Measurements from ENCODE around the gene DMRTC2.

Gene DMRTC2

DNA sequence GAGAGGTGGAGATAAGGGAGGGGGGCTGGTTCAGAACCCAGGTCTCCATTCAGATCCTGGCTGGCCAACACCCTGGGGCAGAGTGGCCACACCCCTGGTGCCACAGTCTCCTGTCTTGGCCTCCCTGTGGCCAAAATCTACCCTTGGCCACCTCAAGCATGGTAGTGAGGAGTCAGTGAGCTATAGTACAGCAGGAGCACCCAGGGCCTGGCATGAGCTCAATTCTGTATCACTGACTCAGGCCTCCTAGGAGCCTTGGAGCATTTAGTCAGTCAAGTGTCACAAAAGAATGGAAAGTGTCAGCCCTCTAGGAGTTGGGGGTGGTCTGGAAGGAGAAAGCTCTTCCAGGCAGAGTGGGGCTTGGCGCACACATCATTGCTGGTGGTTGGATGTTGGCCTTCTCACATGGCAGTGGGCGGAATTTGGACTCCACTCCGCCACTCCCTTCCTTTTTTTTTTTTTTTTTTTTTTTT is 25.6 kb downstream of the DMRTC2 start:
- H4K20me1 ChIP-seq (ENCODE audit: control insufficient read depth, insufficient read depth, low read depth, low read length): 0 out of 2 replicates have a peak, but pooled peaks cover 5% of the 10 kb centered on the region
- peaks cover 74% of the 10 kb centered on the region for H3K36me3 ChIP-seq (ENCODE audit: control insufficient read depth, low read length)

DNA sequence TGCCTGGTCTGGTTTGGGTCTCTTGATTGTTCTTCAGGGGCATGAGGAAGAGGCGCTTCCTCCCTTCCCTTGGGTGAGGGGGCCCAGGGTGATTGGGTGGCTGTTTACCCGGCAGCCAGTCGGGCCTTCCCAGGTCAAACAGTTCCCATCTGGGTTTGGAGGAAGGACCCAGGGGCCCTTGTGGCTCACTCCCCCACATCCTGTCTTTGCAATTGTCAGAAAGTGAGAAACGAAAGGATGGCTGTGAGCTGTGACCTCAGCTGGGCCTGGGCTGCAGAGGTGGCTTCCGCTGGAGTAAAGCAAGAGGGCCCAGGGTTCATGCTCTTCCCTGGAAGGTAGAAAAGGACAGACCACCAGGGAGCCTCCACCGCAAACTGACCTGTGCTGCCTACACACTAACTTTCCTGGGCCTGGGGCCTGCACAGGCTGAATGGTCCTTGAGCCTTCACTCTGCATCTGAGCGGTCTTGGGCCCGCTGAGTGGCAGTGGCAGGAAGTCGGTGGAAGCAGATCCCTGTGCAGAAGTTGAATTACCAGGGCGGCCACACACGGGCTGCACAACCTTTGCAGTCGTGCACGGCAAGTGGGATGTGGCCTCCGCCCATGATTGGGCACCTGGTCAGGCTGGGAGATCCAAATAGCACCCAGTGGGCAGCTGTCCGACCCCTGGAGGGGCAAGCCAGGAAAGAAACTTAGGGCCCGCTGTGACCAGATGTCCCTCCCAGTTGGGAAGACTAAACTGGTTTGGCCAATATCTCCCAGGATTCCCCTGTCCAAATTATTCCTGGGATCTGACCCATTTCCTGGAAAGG is 26.9 kb downstream of the DMRTC2 start:
- H3K4me3 ChIP-seq (ENCODE audit: low read length): peak overlapping the region; percentile 1; the same call in 1 of the 2 replicates
- no peak for TF ChIP-seq EZH2phosphoT487 (IDR thresholded peaks at IDR 0.05; ENCODE audit: borderline replicate concordance, low read length)
- TF ChIP-seq, protein P1, sequence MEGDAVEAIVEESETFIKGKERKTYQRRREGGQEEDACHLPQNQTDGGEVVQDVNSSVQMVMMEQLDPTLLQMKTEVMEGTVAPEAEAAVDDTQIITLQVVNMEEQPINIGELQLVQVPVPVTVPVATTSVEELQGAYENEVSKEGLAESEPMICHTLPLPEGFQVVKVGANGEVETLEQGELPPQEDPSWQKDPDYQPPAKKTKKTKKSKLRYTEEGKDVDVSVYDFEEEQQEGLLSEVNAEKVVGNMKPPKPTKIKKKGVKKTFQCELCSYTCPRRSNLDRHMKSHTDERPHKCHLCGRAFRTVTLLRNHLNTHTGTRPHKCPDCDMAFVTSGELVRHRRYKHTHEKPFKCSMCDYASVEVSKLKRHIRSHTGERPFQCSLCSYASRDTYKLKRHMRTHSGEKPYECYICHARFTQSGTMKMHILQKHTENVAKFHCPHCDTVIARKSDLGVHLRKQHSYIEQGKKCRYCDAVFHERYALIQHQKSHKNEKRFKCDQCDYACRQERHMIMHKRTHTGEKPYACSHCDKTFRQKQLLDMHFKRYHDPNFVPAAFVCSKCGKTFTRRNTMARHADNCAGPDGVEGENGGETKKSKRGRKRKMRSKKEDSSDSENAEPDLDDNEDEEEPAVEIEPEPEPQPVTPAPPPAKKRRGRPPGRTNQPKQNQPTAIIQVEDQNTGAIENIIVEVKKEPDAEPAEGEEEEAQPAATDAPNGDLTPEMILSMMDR (IDR thresholded peaks at IDR 0.05; ENCODE audit: low read depth, low read length, poor library complexity, severe bottlenecking): no peak
- H3F3A ChIP-seq (ENCODE audit: control insufficient read depth, insufficient read depth): peaks cover 86% of the 10 kb centered on the region
- 0 out of 2 replicates have a peak, but pooled peaks cover 5% of the 10 kb centered on the region for H4K20me1 ChIP-seq (ENCODE audit: control insufficient read depth, insufficient read depth, low read depth, low read length)
- H3K27me3 ChIP-seq (ENCODE audit: control insufficient read depth, low read length): no peaks in the 10 kb centered on the region
- H3K27ac ChIP-seq (ENCODE audit: low read depth, low read length): peak overlapping the region; percentile 99
- H3K9me2 ChIP-seq (replicated peaks; ENCODE audit: control insufficient read depth, low read length): no peaks in the 10 kb centered on the region
- no peaks in the 10 kb centered on the region for H3K9me3 ChIP-seq (ENCODE audit: control insufficient read depth, insufficient read depth, low read length)
- peaks cover 68% of the 10 kb centered on the region for H3K36me3 ChIP-seq (ENCODE audit: control insufficient read depth, low read length)
- H3K4me2 ChIP-seq (ENCODE audit: low read length): peak overlapping the region; percentile 42
- peaks cover 98% of the 10 kb centered on the region for H3K4me1 ChIP-seq (ENCODE audit: control insufficient read depth, low read length)
- peaks cover 24% of the 10 kb centered on the region for H3K79me2 ChIP-seq (ENCODE audit: control insufficient read depth, low read length)

More for the DNA sequence above, 25.6 kb downstream of the DMRTC2 start:
- peak overlapping the region; percentile 28; the same call in 1 of the 2 replicates for H3K4me3 ChIP-seq (ENCODE audit: low read length)
- no peaks in the 10 kb centered on the region for H3K27me3 ChIP-seq (ENCODE audit: control insufficient read depth, low read length)
- H3K9me2 ChIP-seq (replicated peaks; ENCODE audit: control insufficient read depth, low read length): no peaks in the 10 kb centered on the region
- peaks cover 35% of the 10 kb centered on the region for H3K79me2 ChIP-seq (ENCODE audit: control insufficient read depth, low read length)
- TF ChIP-seq EZH2phosphoT487 (IDR thresholded peaks at IDR 0.05; ENCODE audit: borderline replicate concordance, low read length): no peak
- TF ChIP-seq, protein P1 (IDR thresholded peaks at IDR 0.05; ENCODE audit: low read depth, low read length, poor library complexity, severe bottlenecking): no peak
- H3K4me2 ChIP-seq (ENCODE audit: low read length): peak overlapping the region; percentile 59
- H3K27ac ChIP-seq (ENCODE audit: low read depth, low read length): peak overlapping the region; percentile 99
- no peaks in the 10 kb centered on the region for H3K9me3 ChIP-seq (ENCODE audit: control insufficient read depth, insufficient read depth, low read length)
- H3K4me1 ChIP-seq (ENCODE audit: control insufficient read depth, low read length): peaks cover 96% of the 10 kb centered on the region
- H3F3A ChIP-seq (ENCODE audit: control insufficient read depth, insufficient read depth): peaks cover 79% of the 10 kb centered on the region

DNA sequence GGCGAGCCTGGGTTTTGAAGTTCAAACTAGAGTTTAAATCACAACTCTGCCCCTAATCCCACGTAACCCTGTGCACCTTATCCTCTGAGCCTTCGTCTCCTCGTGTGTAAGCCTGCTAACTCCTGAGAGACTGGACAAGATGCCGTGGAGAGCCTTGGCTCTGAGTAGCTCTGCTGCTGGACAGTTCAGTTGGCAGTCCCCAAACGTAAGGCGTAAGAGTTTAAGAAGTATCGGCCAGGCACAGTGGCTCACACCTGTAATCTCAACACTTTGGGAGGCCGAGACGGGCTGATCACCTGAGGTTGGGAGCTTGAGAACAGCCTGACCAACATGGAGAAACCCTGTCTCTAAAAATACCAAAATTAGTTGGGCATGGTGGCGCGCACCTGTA is 27.5 kb downstream of the DMRTC2 start:
- H3K27me3 ChIP-seq (ENCODE audit: control insufficient read depth, low read length): no peaks in the 10 kb centered on the region
- H3K4me1 ChIP-seq (ENCODE audit: control insufficient read depth, low read length): peaks cover 93% of the 10 kb centered on the region
- peaks cover 83% of the 10 kb centered on the region for H3F3A ChIP-seq (ENCODE audit: control insufficient read depth, insufficient read depth)
- H3K4me3 ChIP-seq (ENCODE audit: low read length): peak overlapping the region; percentile 1; the same call in 1 of the 2 replicates
- peak overlapping the region; percentile 42 for H3K4me2 ChIP-seq (ENCODE audit: low read length)
- no peaks in the 10 kb centered on the region for H3K9me3 ChIP-seq (ENCODE audit: control insufficient read depth, insufficient read depth, low read length)
- no peaks in the 10 kb centered on the region for H3K9me2 ChIP-seq (replicated peaks; ENCODE audit: control insufficient read depth, low read length)
- H3K36me3 ChIP-seq (ENCODE audit: control insufficient read depth, low read length): peaks cover 65% of the 10 kb centered on the region
- TF ChIP-seq, protein P1 (IDR thresholded peaks at IDR 0.05; ENCODE audit: low read depth, low read length, poor library complexity, severe bottlenecking): no peak
- TF ChIP-seq EZH2phosphoT487 (IDR thresholded peaks at IDR 0.05; ENCODE audit: borderline replicate concordance, low read length): no peak
- peaks cover 21% of the 10 kb centered on the region for H3K79me2 ChIP-seq (ENCODE audit: control insufficient read depth, low read length)
- H4K20me1 ChIP-seq (ENCODE audit: control insufficient read depth, insufficient read depth, low read depth, low read length): 0 out of 2 replicates have a peak, but pooled peaks cover 5% of the 10 kb centered on the region
- peak overlapping the region; percentile 99 for H3K27ac ChIP-seq (ENCODE audit: low read depth, low read length)

All from DOHH2 (cell line).